Measurements from ENCODE around the gene SERPINB10. TPM values are rescaled to one million over a fixed set of nuclear protein-coding genes. Genes with fewer than 3 reads are reported as not detected.

Gene SERPINB10
- not detected in 2 replicates for total RNA-seq (2014; rRNA removed; shearing (Covaris generic))
- not detected in 2 replicates for polyA plus RNA-seq (2016; fragmentation: Nextera tagmentation; extraction: Ambion mirVana)

- in situ Hi-C loops (cut with MboI), result no loop called here
- Histone ChIP-seq H3K4me1 (ENCODE audit: insufficient read depth) (no peaks in the 10 kb centered on the region), H3K27me3 (replicated peaks; ENCODE audit: insufficient read depth) (no peaks in the 10 kb centered on the region), H3K79me2 (ENCODE audit: insufficient read depth) (no peaks in the 10 kb centered on the region), H4K20me1 (ENCODE audit: insufficient read depth) (no peaks in the 10 kb centered on the region), H3K27ac (no peak within 1 kb of the TSS), H3K4me3 (no peak within 1 kb of the TSS), H2AFZ (no peak within 1 kb of the TSS), H3K9me3 (ENCODE audit: low read depth) (no peaks in the 10 kb centered on the region), H3K4me2 (ENCODE audit: unreplicated experiment) (no peak within 1 kb of the TSS), H3K9ac (no peak within 1 kb of the TSS), H3F3A (ENCODE audit: insufficient read depth) (no peaks in the 10 kb centered on the region), H3K36me3 (ENCODE audit: low read depth) (no peaks in the 10 kb centered on the region), H3K9me2 (ENCODE audit: insufficient read depth) (no peaks in the 10 kb centered on the region)
- no peak for TF ChIP-seq EZH2 (IDR thresholded peaks at IDR 0.05; ENCODE audit: insufficient read depth, poor library complexity, severe bottlenecking)
- no peak for TF ChIP-seq EZH2phosphoT487 (IDR thresholded peaks at IDR 0.05; ENCODE audit: insufficient read depth, low read depth)
- DNase-seq, result peak; percentile 37
Measured at GRCh38 chr18:63907664-63908063, at the start of gene SERPINB10. Gene SERPINB10 (plus strand): TSS chr18:63907958. CDS start chr18:63915511, 7,553 bp downstream.

GRCh38 chr18:63858456-63858855 is 49.3 kb upstream of the SERPINB10 start:
- no peak for DNase-seq
- H3K27me3 ChIP-seq (replicated peaks; ENCODE audit: insufficient read depth), result no peaks in the 10 kb centered on the region
- H3F3A ChIP-seq (ENCODE audit: insufficient read depth), result no peaks in the 10 kb centered on the region
- no peaks in the 10 kb centered on the region for H3K9me2 ChIP-seq (ENCODE audit: insufficient read depth)
- in situ Hi-C loops (cut with MboI), result no loop called here
- H3K79me2 ChIP-seq (ENCODE audit: insufficient read depth), result no peaks in the 10 kb centered on the region
- no peak for TF ChIP-seq EZH2 (IDR thresholded peaks at IDR 0.05; ENCODE audit: insufficient read depth, poor library complexity, severe bottlenecking)
- no peak for TF ChIP-seq EZH2phosphoT487 (IDR thresholded peaks at IDR 0.05; ENCODE audit: insufficient read depth, low read depth)
- no peak overlapping the region for H3K9ac ChIP-seq
- no peak overlapping the region for H3K4me3 ChIP-seq
- H3K4me2 ChIP-seq (ENCODE audit: unreplicated experiment), result no peak overlapping the region
- no peaks in the 10 kb centered on the region for H3K4me1 ChIP-seq (ENCODE audit: insufficient read depth)
- 42 to 46% methylated on average over 1 of the region's 1 CpG for WGBS, 2 experiments (ENCODE audit: low coverage in 1 of 2, low lambda C conversion rate in 2 of 2, missing lambda C conversion rate in 2 of 2)
- H3K9me3 ChIP-seq (ENCODE audit: low read depth), result no peaks in the 10 kb centered on the region
- no peaks in the 10 kb centered on the region for H4K20me1 ChIP-seq (ENCODE audit: insufficient read depth)
- no peak overlapping the region for H2AFZ ChIP-seq
- H3K27ac ChIP-seq, result no peak overlapping the region
- H3K36me3 ChIP-seq (ENCODE audit: low read depth), result no peaks in the 10 kb centered on the region

GRCh38 chr18:63859781-63860475 is 47.8 kb upstream of the SERPINB10 start:
- Histone ChIP-seq H3K4me1 (ENCODE audit: insufficient read depth) (no peaks in the 10 kb centered on the region), H3F3A (ENCODE audit: insufficient read depth) (no peaks in the 10 kb centered on the region), H3K9ac (no peak overlapping the region), H2AFZ (no peak overlapping the region), H3K4me2 (ENCODE audit: unreplicated experiment) (no peak overlapping the region), H3K27me3 (replicated peaks; ENCODE audit: insufficient read depth) (no peaks in the 10 kb centered on the region), H3K27ac (no peak overlapping the region), H3K9me3 (ENCODE audit: low read depth) (no peaks in the 10 kb centered on the region), H4K20me1 (ENCODE audit: insufficient read depth) (no peaks in the 10 kb centered on the region), H3K9me2 (ENCODE audit: insufficient read depth) (no peaks in the 10 kb centered on the region), H3K4me3 (no peak overlapping the region), H3K36me3 (ENCODE audit: low read depth) (no peaks in the 10 kb centered on the region), H3K79me2 (ENCODE audit: insufficient read depth) (no peaks in the 10 kb centered on the region)
- TF ChIP-seq EZH2 (IDR thresholded peaks at IDR 0.05; ENCODE audit: insufficient read depth, poor library complexity, severe bottlenecking) (no peak), EZH2phosphoT487 (IDR thresholded peaks at IDR 0.05; ENCODE audit: insufficient read depth, low read depth) (no peak)
- in situ Hi-C loops (cut with MboI), result no loop called here
- WGBS, 2 experiments (ENCODE audit: low coverage in 1 of 2, low lambda C conversion rate in 2 of 2, missing lambda C conversion rate in 2 of 2), result 84 to 96% methylated on average over 2 of the region's 2 CpGs
- DNase-seq, result no peak

- no peak overlapping the region for H2AFZ ChIP-seq
- no peaks in the 10 kb centered on the region for H3F3A ChIP-seq (ENCODE audit: insufficient read depth)
- H3K27me3 ChIP-seq (replicated peaks; ENCODE audit: insufficient read depth), result no peaks in the 10 kb centered on the region
- no peak overlapping the region for H3K9ac ChIP-seq
- 94 to 100% methylated on average over 2 of the region's 2 CpGs for WGBS, 2 experiments (ENCODE audit: low coverage in 1 of 2, low lambda C conversion rate in 2 of 2, missing lambda C conversion rate in 2 of 2)
- no peaks in the 10 kb centered on the region for H3K36me3 ChIP-seq (ENCODE audit: low read depth)
- H3K79me2 ChIP-seq (ENCODE audit: insufficient read depth), result no peaks in the 10 kb centered on the region
- H3K4me1 ChIP-seq (ENCODE audit: insufficient read depth), result no peaks in the 10 kb centered on the region
- TF ChIP-seq EZH2phosphoT487 (IDR thresholded peaks at IDR 0.05; ENCODE audit: insufficient read depth, low read depth) (no peak), EZH2 (IDR thresholded peaks at IDR 0.05; ENCODE audit: insufficient read depth, poor library complexity, severe bottlenecking) (no peak)
- no peak overlapping the region for H3K27ac ChIP-seq
- H3K4me2 ChIP-seq (ENCODE audit: unreplicated experiment), result no peak overlapping the region
- no peak overlapping the region for H3K4me3 ChIP-seq
- H3K9me3 ChIP-seq (ENCODE audit: low read depth), result no peaks in the 10 kb centered on the region
- no peaks in the 10 kb centered on the region for H4K20me1 ChIP-seq (ENCODE audit: insufficient read depth)
- H3K9me2 ChIP-seq (ENCODE audit: insufficient read depth), result no peaks in the 10 kb centered on the region
- no peak for DNase-seq
- in situ Hi-C loops (cut with MboI), result no loop called here
Measured at GRCh38 chr18:63860531-63860930, 47.2 kb upstream of the SERPINB10 start.

Data from GM23248 (cell line).